Aorta (tissue), 5 donors: ENCODE data around the gene SBF2. TPM values are rescaled to one million over a fixed set of nuclear protein-coding genes. Genes with fewer than 3 reads are reported as not detected.
"Not testable (repeated sequence)": the region's sequence is repeated elsewhere in the genome, so short reads cannot be mapped to it uniquely, and the experiment has no call there.

Experiments used
- ATAC-seq: fragments of 200-7000 bp; cut with Tn5 transposase; one replicate; pipeline ENCODE4 v1.9.1; 2022; ENCODE audit warnings: moderate library complexity; ENCODE audit not compliant: low FRiP score
- DNase-seq, 2 donors: peaks; one replicate each; pipeline ENCODE4 v3.0.0-alpha.2; 2020
- H3K27ac ChIP-seq, 2 donors: one replicate each; pipeline ENCODE4 v1.5.1; 2013; ENCODE audit warnings: low read length in 2 of 2, mild to moderate bottlenecking in 2 of 2, moderate library complexity in 2 of 2, control low read depth in 1 of 2, inconsistent platforms in 1 of 2, low read depth in 1 of 2
- H3K27me3 ChIP-seq, 2 donors: one replicate each; pipeline ENCODE4 v1.6.1; 2013; ENCODE audit warnings: control low read depth in 1 of 2, low read length in 1 of 2, mild to moderate bottlenecking in 1 of 2, moderate library complexity in 1 of 2; ENCODE audit not compliant: insufficient read depth in 2 of 2, control insufficient read depth in 1 of 2
- H3K36me3 ChIP-seq, 2 donors: one replicate each; pipeline ENCODE4 v1.6.1; 2013; ENCODE audit warnings: control low read depth in 1 of 2, low read length in 1 of 2, mild to moderate bottlenecking in 1 of 2; ENCODE audit not compliant: insufficient read depth in 2 of 2, control insufficient read depth in 1 of 2
- H3K4me1 ChIP-seq, 2 donors: one replicate each; pipeline ENCODE4 v1.6.1; 2013; ENCODE audit warnings: low read length in 2 of 2, control low read depth in 1 of 2, mild to moderate bottlenecking in 1 of 2, moderate library complexity in 1 of 2; ENCODE audit not compliant: insufficient read depth in 2 of 2, control insufficient read depth in 1 of 2
- H3K4me3 ChIP-seq, 2 donors: one replicate each; pipeline ENCODE4 v1.5.1; 2013; ENCODE audit warnings: low read length in 2 of 2, control low read depth in 1 of 2, mild to moderate bottlenecking in 1 of 2
- H3K9me3 ChIP-seq: one replicate; pipeline ENCODE4 v1.6.1; 2013; ENCODE audit warnings: mild to moderate bottlenecking, low read length; ENCODE audit not compliant: control insufficient read depth
- WGBS, 2 donors: extraction: QIAGEN DNeasy Blood & Tissue Kit; methylation state at CpG; one replicate each; pipeline ENCODE4 v1.1.7; 2013; 5-methylcytosine and 5-hydroxymethylcytosine counted together
- intact Hi-C, 2 donors: fragments of 100-400 bp; cut with DNase I; formaldehyde crosslinking; loops; one replicate each; pipeline versions ENCODE4 v1.14.2 to v1.15.0; 2022
- polyA plus RNA-seq, 2 donors: library from polyadenylated mRNA; stranded (reverse); fragments of 200-250 nt; gene quantifications; one replicate each; pipeline ENCODE4 v1.2.3, GENCODE V29; 2013
- total RNA-seq, 2 donors: library from RNA; stranded (reverse); fragmentation: NEBNext Ultra II Directional; extraction: Animal tissue kit (Norgen Biotek cat#: 25700); gene quantifications; one replicate each; pipeline ENCODE4 v1.2.1, GENCODE V29; 2021
- donor health status: healthy with polysubstance abuse.
- donor health status: Bipolar disorder and iron deficiency.
- donor health status: DM: no; HTN: no; CAD: no.
- donor health status: DM: no; HTN: no; CAD: no.
- donor health status: DM: yes; HTN: yes; CAD: no.

SBF2 gene
- total and polyA plus RNA-seq, 4 donors = 6.4 to 82.0 (median 47.6) TPM

DNA sequence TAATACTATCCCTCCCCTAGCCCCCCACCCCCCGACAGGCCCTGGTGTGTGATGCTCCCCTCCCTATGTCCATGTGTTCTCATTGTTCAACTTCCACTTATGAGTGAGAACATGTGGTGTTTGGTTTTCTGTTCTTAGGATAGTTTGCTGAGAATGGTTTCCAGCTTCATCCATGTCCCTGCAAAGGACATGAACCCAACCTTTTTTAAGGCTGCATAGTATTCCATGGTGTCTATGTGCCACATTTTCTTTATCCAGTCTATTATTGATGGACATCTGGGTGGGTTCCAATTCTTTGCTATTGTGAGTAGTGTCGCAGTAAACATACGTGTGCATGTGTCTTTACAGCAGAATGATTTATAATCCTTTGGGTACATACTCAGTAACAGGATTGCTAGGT is 29.3 kb downstream of the SBF2 start:
- DNase-seq, intact Hi-C loops, H3K9me3 ChIP-seq, H3K27ac ChIP-seq, H3K27me3 ChIP-seq, H3K4me3 ChIP-seq, ATAC-seq, H3K4me1 ChIP-seq, H3K36me3 ChIP-seq: not testable (repeated sequence)
- 95 to 98% methylated on average over 3 of the region's 3 CpGs for WGBS, 2 donors

GRCh38 chr11:10263929-10264328 is 30.1 kb downstream of the SBF2 start:
- Histone ChIP-seq H3K36me3 (no peaks in the 10 kb centered on the region), H3K27ac (no peak overlapping the region), H3K4me3 (no peak overlapping the region), H3K27me3 (no peaks in the 10 kb centered on the region), H3K9me3 (no peaks in the 10 kb centered on the region), H3K4me1 (peaks cover 0 to under 1% of the 10 kb centered on the region in 2 donors)
- DNase-seq (no peak), ATAC-seq (no peak)
- intact Hi-C loops = no loop called here

GRCh38 chr11:10261821-10262220 is 32.2 kb downstream of the SBF2 start:
- H3K9me3 ChIP-seq = no peaks in the 10 kb centered on the region
- no peak for DNase-seq
- H3K36me3 ChIP-seq = no peaks in the 10 kb centered on the region
- intact Hi-C loops = no loop called here
- H3K27ac ChIP-seq = no peak overlapping the region
- no peaks in the 10 kb centered on the region for H3K27me3 ChIP-seq
- H3K4me3 ChIP-seq = no peak overlapping the region
- peaks cover 0 to 2% of the 10 kb centered on the region in 2 donors for H3K4me1 ChIP-seq
- ATAC-seq = no peak

- ATAC-seq = no peak
- H3K4me1 ChIP-seq = peaks cover 0 to 2% of the 10 kb centered on the region in 2 donors
- intact Hi-C loops = no loop called here
- H3K27ac ChIP-seq = no peak overlapping the region
- DNase-seq = no peak
- 94 to 97% methylated on average over 4 of the region's 4 CpGs for WGBS, 2 donors
- H3K9me3 ChIP-seq = no peaks in the 10 kb centered on the region
- H3K4me3 ChIP-seq = no peak overlapping the region
- H3K36me3 ChIP-seq = no peaks in the 10 kb centered on the region
- H3K27me3 ChIP-seq = no peaks in the 10 kb centered on the region
These were observed 36.5 kb downstream of the SBF2 start for GRCh38 chr11:10257478-10257877.

GRCh38 chr11:10255388-10256125 is 38.5 kb downstream of the SBF2 start:
- WGBS, 2 donors = 84 to 85% methylated on average over 3 of the region's 3 CpGs
- no peaks in the 10 kb centered on the region for H3K9me3 ChIP-seq
- H3K27ac ChIP-seq = no peak overlapping the region
- no peak for ATAC-seq
- H3K27me3 ChIP-seq = no peaks in the 10 kb centered on the region
- no peaks in the 10 kb centered on the region for H3K36me3 ChIP-seq
- no peak overlapping the region for H3K4me3 ChIP-seq
- intact Hi-C loops = no loop called here
- DNase-seq = no peak
- peaks cover 0 to 2% of the 10 kb centered on the region in 2 donors for H3K4me1 ChIP-seq

GRCh38 chr11:10249448-10250131 is 44.4 kb downstream of the SBF2 start:
- DNase-seq, H3K4me3 ChIP-seq, H3K4me1 ChIP-seq, H3K27ac ChIP-seq, H3K36me3 ChIP-seq, intact Hi-C loops, ATAC-seq, H3K9me3 ChIP-seq, H3K27me3 ChIP-seq: not testable (repeated sequence)
- WGBS, 2 donors = 98 to 99% methylated on average over 2 of the region's 2 CpGs

DNA sequence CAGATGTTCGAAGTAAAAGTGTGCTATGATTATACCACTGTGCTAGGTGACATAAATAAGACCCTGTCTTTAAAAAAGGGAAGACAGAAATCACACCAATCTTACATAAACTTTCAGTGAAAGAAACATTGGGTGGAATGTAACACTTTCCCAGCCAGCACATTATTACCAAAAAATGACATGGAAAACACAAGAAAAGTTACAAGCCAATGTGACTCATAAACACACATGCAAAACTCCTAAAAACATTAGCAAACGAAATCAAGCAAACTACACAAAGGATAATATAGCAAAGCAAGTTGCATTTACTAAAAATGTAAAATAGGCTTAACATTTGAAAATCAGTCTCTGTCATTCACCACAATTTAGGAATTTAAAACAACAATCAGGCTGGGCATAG is 47.0 kb downstream of the SBF2 start:
- H3K4me1 ChIP-seq = peaks cover 0 to 2% of the 10 kb centered on the region in 2 donors

DNA sequence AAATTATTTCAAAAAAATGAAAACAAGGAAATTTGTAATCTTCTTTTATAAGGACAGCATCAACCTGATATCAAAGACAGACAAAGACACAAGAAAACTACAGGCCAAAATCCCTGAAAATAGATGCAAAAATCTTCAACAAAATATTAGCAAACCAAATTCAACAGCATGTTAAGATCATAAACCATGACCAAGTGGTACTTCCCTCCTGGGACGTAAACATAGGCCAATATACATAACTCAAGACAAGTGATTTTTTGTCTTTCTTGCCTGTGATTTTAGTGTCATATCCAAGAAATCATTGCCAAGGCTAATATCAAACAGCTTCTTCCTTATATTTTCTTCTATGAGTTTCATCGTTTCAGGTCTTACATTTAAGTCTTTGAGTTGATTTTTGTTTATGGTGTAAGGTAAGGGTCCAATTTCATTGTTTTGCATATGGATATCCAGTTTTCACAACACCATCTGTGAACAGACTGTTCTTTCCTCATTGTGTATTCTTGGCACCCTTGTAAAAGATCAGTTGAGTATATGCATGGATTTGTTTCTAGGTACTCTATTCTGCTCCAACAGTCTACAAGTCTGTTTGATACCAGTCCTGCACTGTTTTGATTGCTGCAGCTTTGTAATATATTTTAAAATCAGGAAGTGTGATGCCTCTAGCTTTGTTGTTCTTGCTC is 50.0 kb downstream of the SBF2 start:
- no peak for DNase-seq
- intact Hi-C loops = no loop called here
- ATAC-seq = no peak
- H3K4me3 ChIP-seq = no peak overlapping the region
- 80 to 89% methylated on average over 2 of the region's 2 CpGs for whole genome bisulfite sequencing, 2 donors
- H3K9me3 ChIP-seq = no peaks in the 10 kb centered on the region
- no peaks in the 10 kb centered on the region for H3K27me3 ChIP-seq
- no peak overlapping the region for H3K27ac ChIP-seq
- H3K4me1 ChIP-seq = peaks cover 0 to 2% of the 10 kb centered on the region in 2 donors
- H3K36me3 ChIP-seq = no peaks in the 10 kb centered on the region

More for the DNA sequence above, 47.0 kb downstream of the SBF2 start:
- 51 to 53% methylated on average over 2 of the region's 2 CpGs for WGBS, 2 donors
- H3K27ac ChIP-seq = no peak overlapping the region
- no peaks in the 10 kb centered on the region for H3K9me3 ChIP-seq
- H3K4me3 ChIP-seq = no peak overlapping the region
- intact Hi-C loops = no loop called here
- H3K36me3 ChIP-seq = no peaks in the 10 kb centered on the region
- no peak for DNase-seq
- no peak for ATAC-seq
- no peaks in the 10 kb centered on the region for H3K27me3 ChIP-seq
